Liver (tissue), 9 donors: ENCODE measurements around the gene AHSG. TPM values are rescaled to one million over a fixed set of nuclear protein-coding genes. Genes with fewer than 3 reads are reported as not detected.

Source experiments
- DNase-seq: peaks from one replicate; pipeline ENCODE4 v3.0.0-alpha.2; 2017; ENCODE audit warnings: low spot score
- H3K27ac ChIP-seq, 2 donors: one replicate each; pipeline ENCODE4 v1.7.0; 2013; ENCODE audit warnings: inconsistent platforms in 2 of 2, low read length in 2 of 2, control low read depth in 1 of 2, low read depth in 1 of 2, mild to moderate bottlenecking in 1 of 2
- H3K27me3 ChIP-seq, 4 donors: one replicate each; pipeline versions ENCODE4 v1.6.1 to v1.7.0; 2013; ENCODE audit warnings: low read length in 3 of 4, inconsistent platforms in 1 of 4, mild to moderate bottlenecking in 1 of 4, moderate library complexity in 1 of 4; ENCODE audit not compliant: control insufficient read depth in 4 of 4, insufficient read depth in 4 of 4
- H3K36me3 ChIP-seq, 4 donors: one replicate each; pipeline versions ENCODE4 v1.6.1 to v1.7.0; 2013; ENCODE audit warnings: low read length in 3 of 4, mild to moderate bottlenecking in 3 of 4, low read depth in 1 of 4, moderate library complexity in 1 of 4; ENCODE audit not compliant: control insufficient read depth in 4 of 4, insufficient read depth in 3 of 4
- H3K4me1 ChIP-seq, 4 donors: one replicate each; pipeline versions ENCODE4 v1.6.1 to v1.7.0; 2013; ENCODE audit warnings: low read length in 3 of 4, mild to moderate bottlenecking in 3 of 4, moderate library complexity in 1 of 4; ENCODE audit not compliant: control insufficient read depth in 4 of 4, insufficient read depth in 4 of 4
- H3K4me3 ChIP-seq, 3 donors: one replicate each; pipeline versions ENCODE4 v1.6.1 to v1.7.0; 2013; ENCODE audit warnings: low read length in 3 of 3, control low read depth in 1 of 3, low read depth in 1 of 3, mild to moderate bottlenecking in 1 of 3
- H3K9ac ChIP-seq, 2 donors: one replicate each; pipeline ENCODE4 v1.7.0; 2013; ENCODE audit warnings: low read length in 2 of 2, mild to moderate bottlenecking in 2 of 2, moderate library complexity in 2 of 2, control low read depth in 1 of 2, low read depth in 1 of 2
- H3K9me3 ChIP-seq, 4 donors: one replicate each; pipeline versions ENCODE4 v1.6.1 to v1.7.0; 2013; ENCODE audit warnings: low read length in 3 of 4; ENCODE audit not compliant: control insufficient read depth in 4 of 4
- ATF3 ChIP-seq: IDR thresholded peaks from 2 replicates; pipeline ENCODE4 v1.6.1; 2016; ENCODE audit warnings: antibody characterized with exemption
- CTCF ChIP-seq: fragments of 150-350 bp; IDR thresholded peaks from 2 replicates; pipeline ENCODE4 v1.5.1; 2017; ENCODE audit warnings: improper control_type of control experiment, low read depth, low read length; ENCODE audit not compliant: missing input control
- EGR1 ChIP-seq, 2 donors: IDR thresholded peaks; 2 replicates each; pipeline ENCODE4 v1.6.1; 2016 to 2018; ENCODE audit warnings: antibody characterized with exemption in 2 of 2, low read depth in 2 of 2
- FOXA1 ChIP-seq: IDR thresholded peaks from 2 replicates; pipeline ENCODE4 v1.6.1; 2016; ENCODE audit warnings: antibody characterized with exemption
- FOXA2 ChIP-seq: IDR thresholded peaks from 2 replicates; pipeline ENCODE4 v1.6.1; 2016; ENCODE audit warnings: antibody characterized with exemption
- GABPA ChIP-seq, 2 donors: IDR thresholded peaks in 1 of 2; conservative IDR thresholded peaks in 1 of 2; 2 replicates each; pipeline ENCODE4 v1.6.1; 2016; ENCODE audit warnings: antibody characterized with exemption in 2 of 2, mild to moderate bottlenecking in 1 of 2, moderate library complexity in 1 of 2
- HNF4A ChIP-seq, 2 donors: conservative IDR thresholded peaks; 2 replicates each; pipeline ENCODE4 v1.6.1; 2016; ENCODE audit warnings: antibody characterized with exemption in 2 of 2, mild to moderate bottlenecking in 2 of 2
- HNF4G ChIP-seq: IDR thresholded peaks from 2 replicates; pipeline ENCODE4 v1.6.1; 2016; ENCODE audit warnings: antibody characterized with exemption
- JUND ChIP-seq, 2 donors: IDR thresholded peaks; 2 replicates each; pipeline ENCODE4 v1.6.1; 2016; ENCODE audit warnings: antibody characterized with exemption in 2 of 2
- MAX ChIP-seq: IDR thresholded peaks from 2 replicates; pipeline ENCODE4 v1.6.1; 2016; ENCODE audit warnings: antibody characterized with exemption
- NR2F2 ChIP-seq: IDR thresholded peaks from 2 replicates; pipeline ENCODE4 v1.6.1; 2016; ENCODE audit warnings: antibody characterized with exemption
- RAD21 ChIP-seq, 2 donors: IDR thresholded peaks; 2 replicates each; pipeline ENCODE4 v1.6.1; 2016; ENCODE audit warnings: antibody characterized with exemption in 2 of 2, mild to moderate bottlenecking in 2 of 2
- REST ChIP-seq: IDR thresholded peaks from 2 replicates; pipeline ENCODE4 v1.6.1; 2016; ENCODE audit warnings: antibody characterized with exemption, mild to moderate bottlenecking
- RXRA ChIP-seq, 2 donors: IDR thresholded peaks; 2 replicates each; pipeline ENCODE4 v1.6.1; 2017 to 2018; ENCODE audit warnings: antibody characterized with exemption in 2 of 2, mild to moderate bottlenecking in 1 of 2
- SP1 ChIP-seq: IDR thresholded peaks from 2 replicates; pipeline ENCODE4 v1.6.1; 2018; ENCODE audit warnings: antibody characterized with exemption, mild to moderate bottlenecking
- TAF1 ChIP-seq: conservative IDR thresholded peaks from 2 replicates; pipeline ENCODE4 v1.6.1; 2016; ENCODE audit warnings: antibody characterized with exemption, mild to moderate bottlenecking
- YY1 ChIP-seq: IDR thresholded peaks from 2 replicates; pipeline ENCODE4 v1.6.1; 2016; ENCODE audit warnings: antibody characterized with exemption, mild to moderate bottlenecking
- ZBTB33 ChIP-seq: IDR thresholded peaks from 2 replicates; pipeline ENCODE4 v1.6.1; 2016; ENCODE audit warnings: antibody characterized with exemption
- WGBS: extraction: QIAGEN DNeasy Blood & Tissue Kit; methylation state at CpG from one replicate; pipeline ENCODE4 v1.1.7; 2013; 5-methylcytosine and 5-hydroxymethylcytosine counted together
- polyA plus RNA-seq, 2 donors: library from polyadenylated mRNA; stranded (reverse) in 1 of 2; unstranded in 1 of 2; fragments of 200-250 nt in 1 of 2; fragments of >200 nt in 1 of 2; fragmentation: Nextera tagmentation in 1 of 2; extraction: Ambion mirVana in 1 of 2; gene quantifications; one replicate each; pipeline versions ENCODE4 v1.2.1 to v1.2.3, GENCODE V29; 2013 to 2015
- total RNA-seq, 2 donors: library from RNA; depleted of rRNA; stranded (reverse); fragments of >200 nt; gene quantifications; one replicate each; pipeline ENCODE4 v1.2.3, GENCODE V29; 2014
- donor health status: healthy.
- donor health status: healthy.
- donor health status: healthy.
- donor health status: healthy.
- donor health status: healthy.

Gene AHSG
- total and polyA plus RNA-seq, 4 donors: 965 to 4,470 (median 2,050) TPM

GRCh38 chr3:186614266-186614596, 1.4 kb downstream of the AHSG start:
- no peak for DNase-seq
- Histone ChIP-seq H3K27ac (peak overlapping the region; percentile 85 to 87), H3K4me1 (peaks cover 9 to 64% (median 38%) of the 10 kb centered on the region in 4 donors), H3K4me3 (peak overlapping the region; percentile 50 to 85 (median 71)), H3K9me3 (no peaks in the 10 kb centered on the region), H3K27me3 (no peaks in the 10 kb centered on the region), H3K36me3 (peaks cover 0 to 12% (median 10%) of the 10 kb centered on the region in 4 donors), H3K9ac (peak overlapping the region; percentile 79 to 86)
- WGBS: 22% methylated on average over 6 of the region's 6 CpGs
- TF ChIP-seq ZBTB33 (no peak), NR2F2 (no peak), HNF4G (no peak)

GRCh38 chr3:186614597-186615483, 2.0 kb downstream of the AHSG start:
- DNase-seq: peak; percentile 76
- Histone ChIP-seq H3K36me3 (peaks cover 0 to 16% (median 13%) of the 10 kb centered on the region in 4 donors), H3K27ac (peak overlapping the region; percentile 85 to 87), H3K4me3 (peak overlapping the region; percentile 50 to 85 (median 71)), H3K9ac (peak overlapping the region; percentile 79 to 86), H3K27me3 (no peaks in the 10 kb centered on the region), H3K9me3 (no peaks in the 10 kb centered on the region), H3K4me1 (peaks cover 9 to 63% (median 36%) of the 10 kb centered on the region in 4 donors)
- TF ChIP-seq FOXA1: no peak
- no peak for TF ChIP-seq EGR1 (IDR thresholded peaks at IDR 0.05; ENCODE audit: low read depth in 2 of 2)
- no peak for TF ChIP-seq JUND (IDR thresholded peaks at IDR 0.05)
- TF ChIP-seq RXRA (IDR thresholded peaks at IDR 0.05): no peak
- no peak for TF ChIP-seq YY1
- TF ChIP-seq REST: no peak
- TF ChIP-seq RAD21 (IDR thresholded peaks at IDR 0.05): peak; percentile 85 to 88
- no peak for TF ChIP-seq ATF3
- TF ChIP-seq HNF4G: no peak
- no peak for TF ChIP-seq TAF1
- TF ChIP-seq NR2F2: no peak
- TF ChIP-seq HNF4A (conservative IDR thresholded peaks at IDR 0.05): peak in 1 of 2 donors; percentile 26
- TF ChIP-seq MAX: peak; percentile 57
- no peak for TF ChIP-seq ZBTB33
- TF ChIP-seq FOXA2: no peak
- TF ChIP-seq GABPA (IDR thresholded peaks at IDR 0.05 in 1 of 2, conservative IDR thresholded peaks at IDR 0.05 in 1 of 2): no peak
- TF ChIP-seq CTCF: peak; percentile 97
- peak; percentile 21 for TF ChIP-seq SP1
- WGBS: 12% methylated on average over 16 of the region's 16 CpGs
